ENCODE measurements around the gene SEL1L2. TPM values are rescaled to one million over a fixed set of nuclear protein-coding genes. Genes with fewer than 3 reads are reported as not detected.
A peak's percentile ranks its signal among the peaks of the same experiment; 100 is the strongest.

Gene SEL1L2
- total and polyA plus RNA-seq, 9 of the 15 experiments (the other 6 are each of a cell fraction or from before 2014, with no cell fraction given): not detected

- Histone ChIP-seq H4K20me1 (replicated peaks; ENCODE audit: control insufficient read depth, insufficient read depth, low read length) (no peaks in the 10 kb centered on the region), H3K9me3 (replicated peaks; ENCODE audit: control insufficient read depth, insufficient read depth, low read depth, low read length) (no peaks in the 10 kb centered on the region), H3K4me1 (replicated peaks in 1 of 2; ENCODE audit: control insufficient read depth in 2 of 2, insufficient read depth in 2 of 2, low read length in 2 of 2) (no peaks in the 10 kb centered on the region), H2AFZ (ENCODE audit: low read depth, low read length) (no peak overlapping the region), H3K9me1 (ENCODE audit: control insufficient read depth, insufficient read depth, low read length) (no peaks in the 10 kb centered on the region), H3K4me3 (no peak overlapping the region), H3K9ac (ENCODE audit: insufficient read depth in 1 of 2, low read depth in 2 of 2, low read length in 2 of 2) (no peak overlapping the region), H3K27ac (ENCODE audit: extremely low read depth, low read depth, low read length) (no peak overlapping the region), H3K27me3 (ENCODE audit: control insufficient read depth in 2 of 2, insufficient read depth in 2 of 2, low read length in 2 of 2) (peaks cover 0 to 4% of the 10 kb centered on the region in 2 experiments; a peak in 1 of 5 replicates), H3K36me3 (ENCODE audit: control insufficient read depth, insufficient read depth, low read length) (no peaks in the 10 kb centered on the region), H3K79me2 (ENCODE audit: control insufficient read depth, insufficient read depth, low read length) (no peaks in the 10 kb centered on the region), H3K4me2 (ENCODE audit: insufficient read depth, low read length) (no peak overlapping the region)
- in situ Hi-C loops (cut with MboI) (no loop called here), intact Hi-C loops (cut with micrococcal nuclease) (no loop called here)
- DNase-seq (ENCODE audit: extremely low read depth in 1 of 4, low spot score in 3 of 4): no peak
- WGBS (ENCODE audit: insufficient coverage, low coverage, missing lambda C conversion rate): 0% methylated on average over 2 of the region's 2 CpGs
- no peak for ATAC-seq
- TF ChIP-seq VEZF1 (CRISPR knock-in tag; IDR thresholded peaks at IDR 0.05) (no peak), BRD9 (IDR thresholded peaks at IDR 0.05; ENCODE audit: low read depth, partially characterized antibody) (no peak), SPI1 (IDR thresholded peaks at IDR 0.05; ENCODE audit: borderline replicate concordance, low read depth, low read length) (peak; percentile 98), TOE1 (IDR thresholded peaks at IDR 0.05; ENCODE audit: borderline replicate concordance) (no peak), TOE1 (CRISPR knock-in tag; IDR thresholded peaks at IDR 0.05; ENCODE audit: borderline replicate concordance, low read depth) (no peak)
- no peak for FAIRE-seq
- BruUV-seq (replicated peaks): no TSS peak
- POLR2A ChIA-PET: interaction anchor here (0.5 kb wide), 1 partner anchor 12 kb away, joined by 3 read pairs; no protein-coding TSS in a partner anchor
- CTCF ChIA-PET (ENCODE audit: low intra/inter-chr PET ratio): no interaction called here
These were observed 128.2 kb downstream of the SEL1L2 start for GRCh38 chr20:13862245-13862644.

Measured in K562 (cell line).